GM12878 (cell line): Measurements from ENCODE around the gene DPP6. TPM values are rescaled to one million over a fixed set of nuclear protein-coding genes. Genes with fewer than 3 reads are reported as not detected.

Experiments
- ATAC-seq: fragments of 200-7000 bp; cut with Tn5 transposase; 3 replicates; pipeline ENCODE4 v1.9.1; 2020; ENCODE audit warnings: mild to moderate bottlenecking, moderate library complexity
- BruUV-seq: library from RNA; stranded (reverse); fragments of 400-500 nt; replicated peaks from 2 replicates; lab custom pipeline; 2021; lab: Mats Ljungman, UMichigan
- CTCF ChIA-PET: fragments of 300-600 bp; sonication (Branson Sonifier 250); formaldehyde crosslinking; extraction: SDS; loops from one replicate; lab custom pipeline; 2021; ENCODE audit warnings: inconsistent platforms; lab: Yijun Ruan, JAX
- POLR2A ChIA-PET: fragments of 350-600 bp; formaldehyde crosslinking; extraction: SDS; loops from one replicate; lab custom pipeline; 2021; ENCODE audit warnings: inconsistent platforms; lab: Charles Lee
- RAD21 ChIA-PET: fragments of 300-600 bp; sonication (Branson Sonifier 250); formaldehyde crosslinking; loops from one replicate; lab custom pipeline; 2023; ENCODE audit warnings: antibody characterized with exemption; ENCODE audit not compliant: unreplicated experiment; lab: Charles Lee
- SMC1A ChIA-PET: fragments of 300-600 bp; sonication (Branson Sonifier 250); formaldehyde crosslinking; loops from one replicate; lab custom pipeline; 2023; ENCODE audit not compliant: unreplicated experiment, uncharacterized antibody; lab: Charles Lee
- DNase-seq: peaks from one replicate; pipeline ENCODE4 v3.0.0-alpha.2; 2011; ENCODE audit warnings: low read depth, low spot score
- FAIRE-seq: peaks from 3 replicates; lab custom pipeline; 2011; peaks lifted over from hg19 to GRCh38; lab: Jason Lieb, UNC
- H2AFZ ChIP-seq: 2 replicates; pipeline ENCODE4 v1.6.0; 2011; ENCODE audit warnings: low read depth, low read length, control low read depth; ENCODE audit not compliant: control insufficient read depth
- H3K27ac ChIP-seq: 2 replicates; pipeline ENCODE4 v1.5.1; 2011; ENCODE audit warnings: control low read depth; ENCODE audit not compliant: control insufficient read depth, insufficient read depth
- H3K27me3 ChIP-seq, 2 experiments: replicated peaks in 1 of 2; 2 replicates each; pipeline versions ENCODE4 v1.6.0 to v1.6.1; 2011; ENCODE audit warnings: low read length in 1 of 2; ENCODE audit not compliant: control insufficient read depth in 2 of 2, insufficient read depth in 2 of 2
- H3K36me3 ChIP-seq, 2 experiments: 2 replicates each; pipeline ENCODE4 v1.5.1; 2011; ENCODE audit warnings: low read length in 1 of 2; ENCODE audit not compliant: control insufficient read depth in 2 of 2, insufficient read depth in 2 of 2
- H3K4me1 ChIP-seq: 2 replicates; pipeline ENCODE4 v1.6.1; 2011; ENCODE audit warnings: mild to moderate bottlenecking, low read length, moderate library complexity, mixed read lengths; ENCODE audit not compliant: control insufficient read depth, insufficient read depth
- H3K4me2 ChIP-seq: 2 replicates; pipeline ENCODE4 v1.6.0; 2011; ENCODE audit warnings: control low read depth; ENCODE audit not compliant: control insufficient read depth, insufficient read depth
- H3K4me3 ChIP-seq: fragments of 200-600 bp; sonication (generic); 2 replicates; pipeline ENCODE4 v1.5.1; 2016
- H3K79me2 ChIP-seq: 2 replicates; pipeline ENCODE4 v1.6.0; 2011; ENCODE audit warnings: low read length; ENCODE audit not compliant: control insufficient read depth, insufficient read depth
- H3K9ac ChIP-seq: 2 replicates; pipeline ENCODE4 v1.8.0; 2011; ENCODE audit warnings: low read length, control low read depth, mixed read lengths; ENCODE audit not compliant: control insufficient read depth, insufficient read depth
- H3K9me3 ChIP-seq: replicated peaks from 3 replicates; pipeline ENCODE4 v1.5.1; 2011; ENCODE audit warnings: mild to moderate bottlenecking, low read length; ENCODE audit not compliant: control insufficient read depth, insufficient read depth
- H4K20me1 ChIP-seq: 2 replicates; pipeline ENCODE4 v1.6.0; 2011; ENCODE audit not compliant: control insufficient read depth, insufficient read depth
- BHLHE40 ChIP-seq, 2 experiments: fragments of 450-650 bp in 1 of 2; IDR thresholded peaks; 2 replicates each; pipeline ENCODE4 v1.6.1; 2011 to 2017; ENCODE audit warnings: low read depth in 2 of 2, borderline replicate concordance in 1 of 2, improper control_type of control experiment in 1 of 2, low read length in 1 of 2, mild to moderate bottlenecking in 1 of 2
- EP300 ChIP-seq, 2 experiments: fragments of 150-350 bp in 1 of 2; IDR thresholded peaks; 2 replicates each; pipeline ENCODE4 v1.6.1; 2011 to 2012; ENCODE audit warnings: low read depth in 2 of 2, low read length in 2 of 2, borderline replicate concordance in 1 of 2, improper control_type of control experiment in 1 of 2, inconsistent platforms in 1 of 2; ENCODE audit not compliant: control insufficient read depth in 1 of 2
- IRF4 ChIP-seq: IDR thresholded peaks from 2 replicates; pipeline ENCODE4 v1.6.1; 2011; ENCODE audit warnings: low read depth, low read length
- MEF2A ChIP-seq: IDR thresholded peaks from 2 replicates; pipeline ENCODE4 v1.6.1; 2011; ENCODE audit warnings: low read depth, mild to moderate bottlenecking, low read length, moderate library complexity; ENCODE audit not compliant: insufficient read depth
- MEF2B ChIP-seq: fragments of 450-650 bp; IDR thresholded peaks from 2 replicates; pipeline ENCODE4 v1.6.1; 2018; ENCODE audit warnings: mild to moderate bottlenecking, moderate library complexity; ENCODE audit not compliant: partially characterized antibody, poor library complexity, severe bottlenecking
- NFYB ChIP-seq: IDR thresholded peaks from 2 replicates; pipeline ENCODE4 v1.6.1; 2011; ENCODE audit warnings: low read depth, mild to moderate bottlenecking, low read length, improper control_type of control experiment, moderate library complexity; ENCODE audit not compliant: insufficient read depth
- PBX3 ChIP-seq: IDR thresholded peaks from 2 replicates; pipeline ENCODE4 v1.6.1; 2011; ENCODE audit warnings: mild to moderate bottlenecking, low read depth, low read length, moderate library complexity; ENCODE audit not compliant: insufficient replicate concordance
- POLR2AphosphoS2 ChIP-seq: IDR thresholded peaks from 2 replicates; pipeline ENCODE4 v1.6.1; 2011; ENCODE audit warnings: low read depth, mild to moderate bottlenecking, low read length, improper control_type of control experiment, moderate library complexity
- RFX5 ChIP-seq: IDR thresholded peaks from 2 replicates; pipeline ENCODE4 v1.6.1; 2011; ENCODE audit warnings: low read depth, low read length, improper control_type of control experiment
- ZNF24 ChIP-seq: fragments of 450-650 bp; IDR thresholded peaks from 2 replicates; pipeline ENCODE4 v1.6.1; 2017; ENCODE audit warnings: antibody characterized with exemption, mild to moderate bottlenecking
- ZNF592 ChIP-seq: fragments of 450-650 bp; IDR thresholded peaks from 2 replicates; pipeline ENCODE4 v1.6.1; 2017; ENCODE audit warnings: mild to moderate bottlenecking, moderate library complexity
- WGBS: methylation state at CpG from one replicate; pipeline ENCODE4 v1.1.6; 2016; ENCODE audit warnings: low lambda C conversion rate; ENCODE audit not compliant: insufficient replicate concordance, insufficient coverage; ENCODE audit errors: missing lambda C conversion rate; 5-methylcytosine and 5-hydroxymethylcytosine counted together
- in situ Hi-C: fragments of 300-500 bp; cut with MboI; formaldehyde crosslinking; loops from 9 replicates; pipeline ENCODE4 v1.14.3; 2018; ENCODE audit warnings: mixed read lengths
- intact Hi-C: fragments of 100-400 bp; cut with micrococcal nuclease; formaldehyde crosslinking; loops from one replicate; pipeline ENCODE4 v1.14.2; 2022; ENCODE audit not compliant: unreplicated experiment
- polyA plus RNA-seq, 11 experiments: library from polyadenylated mRNA; depleted of rRNA in 4 of 11; unstranded in 6 of 11; stranded (reverse) in 5 of 11; fragments of >200 nt; fragmentation: Nextera tagmentation in 4 of 11; fragmentation: Illumina TruSeq in 1 of 11; extraction: Ambion mirVana in 4 of 11; extraction: Trizol in 1 of 11; gene quantifications; 1 replicate in 1 of 11; 2 replicates in 10 of 11; pipeline versions ENCODE4 v1.2.1 to v1.2.3, GENCODE V29; 2011 to 2016; ENCODE audit warnings: inconsistent platforms in 2 of 11, missing spikeins in 2 of 11, low read depth in 1 of 11
- total RNA-seq, 4 experiments: library from RNA; depleted of rRNA in 3 of 4; stranded (reverse); fragments of >200 nt in 3 of 4; fragmentation: Illumina TruSeq in 1 of 4; extraction: Trizol in 1 of 4; gene quantifications; 2 replicates each; pipeline versions ENCODE4 v1.2.1 to v1.2.3, GENCODE V29; 2013 to 2021

The DPP6 gene
- total and polyA plus RNA-seq, 10 of the 15 experiments (the other 5 are each of a cell fraction or from before 2014, with no cell fraction given): not detected

GRCh38 chr7:154383045-154383444 lies 330.8 kb downstream of the DPP6 start:
- H3K4me1 ChIP-seq: no peaks in the 10 kb centered on the region
- no peak overlapping the region for H3K4me3 ChIP-seq
- BruUV-seq: no TSS peak
- in situ Hi-C loops: no loop called here
- FAIRE-seq (no peak), DNase-seq (no peak), ATAC-seq (no peak)
- TF ChIP-seq PBX3 (no peak), RFX5 (no peak), BHLHE40 (IDR thresholded peaks at IDR 0.05; ENCODE audit: borderline replicate concordance in 1 of 2, low read depth in 2 of 2, low read length in 1 of 2) (no peak), EP300 (IDR thresholded peaks at IDR 0.05; ENCODE audit: borderline replicate concordance in 1 of 2, control insufficient read depth in 1 of 2, low read depth in 2 of 2, low read length in 2 of 2) (no peak), NFYB (no peak)
- CTCF ChIA-PET: no interaction called here
- intact Hi-C loops: no loop called here
- H3K36me3 ChIP-seq: no peaks in the 10 kb centered on the region
- no peaks in the 10 kb centered on the region for H4K20me1 ChIP-seq
- no peaks in the 10 kb centered on the region for H3K27me3 ChIP-seq
- no peaks in the 10 kb centered on the region for H3K79me2 ChIP-seq
- no peak overlapping the region for H3K4me2 ChIP-seq
- H2AFZ ChIP-seq: no peak overlapping the region
- 54% methylated on average over 3 of the region's 3 CpGs for WGBS
- POLR2A ChIA-PET: no interaction called here
- RAD21 ChIA-PET: no interaction called here
- no peak overlapping the region for H3K9ac ChIP-seq
- SMC1A ChIA-PET: no interaction called here
- no peak overlapping the region for H3K27ac ChIP-seq
- no peaks in the 10 kb centered on the region for H3K9me3 ChIP-seq

- no peaks in the 10 kb centered on the region for H3K9me3 ChIP-seq
- TF ChIP-seq MEF2B (no peak), MEF2A (no peak), ZNF24 (no peak), IRF4 (no peak), EP300 (IDR thresholded peaks at IDR 0.05; ENCODE audit: borderline replicate concordance in 1 of 2, control insufficient read depth in 1 of 2, low read depth in 2 of 2, low read length in 2 of 2) (no peak), POLR2AphosphoS2 (no peak), RFX5 (no peak), ZNF592 (no peak)
- TF ChIP-seq, all 136 proteins: peak for 0
- no peak overlapping the region for H3K27ac ChIP-seq
- CTCF ChIA-PET: no interaction called here
- no peaks in the 10 kb centered on the region for H3K27me3 ChIP-seq
- in situ Hi-C loops (no loop called here), intact Hi-C loops (no loop called here)
- SMC1A ChIA-PET: no interaction called here
- DNase-seq (no peak), FAIRE-seq (no peak), ATAC-seq (no peak)
- RAD21 ChIA-PET: no interaction called here
- no peak overlapping the region for H2AFZ ChIP-seq
- no TSS peak for BruUV-seq
- 42% methylated on average over 8 of the region's 8 CpGs for WGBS
- no peaks in the 10 kb centered on the region for H3K79me2 ChIP-seq
- no peaks in the 10 kb centered on the region for H4K20me1 ChIP-seq
- POLR2A ChIA-PET: no interaction called here
- H3K9ac ChIP-seq: no peak overlapping the region
- H3K4me1 ChIP-seq: no peaks in the 10 kb centered on the region
- no peak overlapping the region for H3K4me3 ChIP-seq
- H3K4me2 ChIP-seq: no peak overlapping the region
- no peaks in the 10 kb centered on the region for H3K36me3 ChIP-seq
Measured at GRCh38 chr7:154385214-154385613, 333.0 kb downstream of the DPP6 start.
